GM19193 (cell line): Measurements from ENCODE around the gene ACTR1A.
A peak's percentile ranks its signal among the peaks of the same experiment; 100 is the strongest.

Experiments used
- POLR2A ChIP-seq: IDR thresholded peaks from 4 replicates; pipeline ENCODE4 v1.6.1; 2011; ENCODE audit not compliant: insufficient read depth, insufficient read length; ENCODE audit errors: extremely low read depth

Gene ACTR1A

GRCh38 chr10:102455893-102456471 is 46.5 kb downstream of the ACTR1A start:
- TF ChIP-seq POLR2A: no peak

- TF ChIP-seq POLR2A: no peak
These were observed 49.0 kb downstream of the ACTR1A start for GRCh38 chr10:102453502-102453901.

- TF ChIP-seq POLR2A: no peak
These were observed 49.7 kb downstream of the ACTR1A start for GRCh38 chr10:102452672-102453340.

GRCh38 chr10:102451105-102451969 is 51.2 kb downstream of the ACTR1A start, which contains the start of gene C10orf95:
Gene C10orf95, minus strand, starts transcription at chr10:102451543. Its CDS starts 450 bp downstream, at chr10:102451093.
- TF ChIP-seq POLR2A: no peak

GRCh38 chr10:102450374-102451104 is 52.0 kb downstream of the ACTR1A start:
- peak; percentile 76 for TF ChIP-seq POLR2A

GRCh38 chr10:102450124-102450373 is 52.5 kb downstream of the ACTR1A start:
- TF ChIP-seq POLR2A: no peak

- TF ChIP-seq POLR2A: no peak
These were observed 53.0 kb downstream of the ACTR1A start for GRCh38 chr10:102449321-102450123.

- TF ChIP-seq POLR2A: no peak
These were observed 57.7 kb downstream of the ACTR1A start for GRCh38 chr10:102444851-102445250.

GRCh38 chr10:102438374-102438773 is 64.1 kb downstream of the ACTR1A start:
- TF ChIP-seq POLR2A: no peak

- no peak for TF ChIP-seq POLR2A
These were observed 65.0 kb downstream of the ACTR1A start for GRCh38 chr10:102437515-102437914.

- TF ChIP-seq POLR2A: no peak
These were observed 66.2 kb downstream of the ACTR1A start for GRCh38 chr10:102436312-102436711.

- peak; percentile 54 for TF ChIP-seq POLR2A
These were observed 66.8 kb downstream of the ACTR1A start for GRCh38 chr10:102435529-102436233.

- TF ChIP-seq POLR2A: no peak
These were observed 67.4 kb downstream of the ACTR1A start for GRCh38 chr10:102435133-102435497.
